K562 (cell line): ENCODE measurements around the gene CYB5D1. TPM values are rescaled to one million over a fixed set of nuclear protein-coding genes. Genes with fewer than 3 reads are reported as not detected.

Experiments
- ATF4 ChIP-seq: fragments of 450-650 bp; formaldehyde crosslinking; IDR thresholded peaks from 2 replicates; pipeline ENCODE4 v1.4.0; 2022; ENCODE audit warnings: mild to moderate bottlenecking, moderate library complexity
- BCLAF1 ChIP-seq, 2 experiments: fragments of 450-650 bp in 1 of 2; IDR thresholded peaks; 2 replicates each; pipeline ENCODE4 v1.6.1; 2011 to 2017; ENCODE audit warnings: low read depth in 2 of 2, antibody characterized with exemption in 1 of 2, borderline replicate concordance in 1 of 2, low read length in 1 of 2, mild to moderate bottlenecking in 1 of 2, mixed read lengths in 1 of 2; ENCODE audit not compliant: control insufficient read depth in 1 of 2
- DDX20 ChIP-seq: fragments of 450-650 bp; IDR thresholded peaks from 2 replicates; pipeline ENCODE4 v1.6.1; 2016; ENCODE audit warnings: missing genetic modification characterization, low read depth, mild to moderate bottlenecking, missing compliant biosample characterization, moderate library complexity
- KAT2B ChIP-seq: IDR thresholded peaks from one replicate; pipeline ENCODE4 v1.6.1; 2012; ENCODE audit warnings: low read depth, mild to moderate bottlenecking, control low read depth, inconsistent platforms, low read length, moderate library complexity
- KDM2B ChIP-seq: fragments of 250-450 bp; sonication (Bioruptor Pico); IDR thresholded peaks from 2 replicates; pipeline ENCODE4 v1.8.0; 2021; ENCODE audit warnings: mild to moderate bottlenecking, moderate library complexity
- RAD21 ChIP-seq, 2 experiments: fragments of 250-450 bp in 1 of 2; fragments of 450-650 bp in 1 of 2; sonication (Bioruptor Pico) in 1 of 2; formaldehyde crosslinking in 1 of 2; IDR thresholded peaks in 1 of 2; conservative IDR thresholded peaks in 1 of 2; 2 replicates each; pipeline versions ENCODE4 v1.4.0 to v1.8.0; 2020 to 2022; ENCODE audit warnings: mild to moderate bottlenecking in 2 of 2, moderate library complexity in 1 of 2
- RB1 ChIP-seq: fragments of 450-650 bp; IDR thresholded peaks from 2 replicates; pipeline ENCODE4 v1.6.1; 2017; ENCODE audit warnings: low read depth, mild to moderate bottlenecking
- SMC3 ChIP-seq: conservative IDR thresholded peaks from 2 replicates; pipeline ENCODE4 v1.6.1; 2011; ENCODE audit warnings: low read depth, low read length, improper control_type of control experiment; ENCODE audit not compliant: insufficient read depth
- SNRNP70 ChIP-seq: fragments of 200-400 bp; formaldehyde crosslinking; optimal IDR thresholded peaks from 2 replicates; pipeline ENCODE3; 2017; ENCODE audit warnings: low read depth, low read length
- TAF7 ChIP-seq: fragments of 450-650 bp; IDR thresholded peaks from 2 replicates; pipeline ENCODE4 v1.6.1; 2016; ENCODE audit warnings: missing genetic modification characterization, missing compliant biosample characterization
- ZFP30 ChIP-seq: fragments of 250-450 bp; sonication (Bioruptor Pico); IDR thresholded peaks from 2 replicates; pipeline ENCODE4 v1.8.0; 2022; ENCODE audit warnings: moderate library complexity, mild to moderate bottlenecking, inconsistent platforms, borderline replicate concordance
- ZNF398 ChIP-seq: fragments of 250-450 bp; sonication (Bioruptor Pico); IDR thresholded peaks from 2 replicates; pipeline ENCODE4 v1.8.0; 2021; ENCODE audit warnings: moderate library complexity, mild to moderate bottlenecking, inconsistent platforms
- ZNF511 ChIP-seq: sonication (generic); formaldehyde crosslinking; IDR thresholded peaks from 2 replicates; pipeline ENCODE4 v1.8.0; 2022; ENCODE audit warnings: mild to moderate bottlenecking, missing genetic modification reagents
- ZNF512 ChIP-seq: IDR thresholded peaks from 2 replicates; pipeline ENCODE4 v1.6.1; 2016; ENCODE audit warnings: missing genetic modification characterization, missing compliant biosample characterization
- ZNF583 ChIP-seq: fragments of 250-450 bp; sonication (Bioruptor Pico); IDR thresholded peaks from 2 replicates; pipeline ENCODE4 v1.4.0; 2020
- ZNF589 ChIP-seq: fragments of 200-800 bp; sonication (Bioruptor generic); IDR thresholded peaks from 2 replicates; pipeline ENCODE4 v1.6.1; 2016; ENCODE audit warnings: low read depth, missing genetic modification characterization, missing compliant biosample characterization
- ZNF778 ChIP-seq: fragments of 450-650 bp; formaldehyde crosslinking; IDR thresholded peaks from 2 replicates; pipeline ENCODE4 v1.4.0; 2020; ENCODE audit warnings: mild to moderate bottlenecking, moderate library complexity
- polyA plus RNA-seq, 8 experiments: library from polyadenylated mRNA; depleted of rRNA in 4 of 8; stranded (reverse) in 5 of 8; unstranded in 3 of 8; fragments of >200 nt; fragmentation: Nextera tagmentation in 2 of 8; fragmentation: Illumina TruSeq in 1 of 8; extraction: Ambion mirVana in 2 of 8; extraction: Trizol in 1 of 8; gene quantifications; 2 replicates each; pipeline versions ENCODE4 v1.2.1 to v1.2.3, GENCODE V29; 2011 to 2014; ENCODE audit warnings: inconsistent platforms in 1 of 8, missing spikeins in 1 of 8
- total RNA-seq, 7 experiments: library from RNA; depleted of rRNA in 6 of 7; stranded (reverse); fragments of >200 nt in 6 of 7; fragmentation: Illumina TruSeq in 2 of 7; extraction: Trizol in 2 of 7; gene quantifications; 2 replicates each; pipeline versions ENCODE4 v1.2.1 to v1.2.3, GENCODE V29; 2011 to 2021; ENCODE audit warnings: low replicate concordance in 1 of 7

The CYB5D1 gene
- total and polyA plus RNA-seq, 9 of the 15 experiments (the other 6 are each of a cell fraction or from before 2014, with no cell fraction given) = 2.4 to 7.9 (median 5.7) TPM

GRCh38 chr17:7856811-7857712, 741 bp upstream of the CYB5D1 start, which contains the start of gene NAA38 (continued):
- TF ChIP-seq BCLAF1 (IDR thresholded peaks at IDR 0.05; ENCODE audit: borderline replicate concordance in 1 of 2, control insufficient read depth in 1 of 2, low read depth in 2 of 2, low read length in 1 of 2) = no peak
- TF ChIP-seq DDX20 (tag) = no peak
- TF ChIP-seq RAD21 (CRISPR knock-in tag; conservative IDR thresholded peaks at IDR 0.05 in 1 of 2, IDR thresholded peaks at IDR 0.05 in 1 of 2) = peak; percentile 36 to 63
- no peak for TF ChIP-seq TAF7
- peak; percentile 28 for TF ChIP-seq KAT2B
- peak; percentile 85; the same call in 1 of the 2 replicates for TF ChIP-seq ZNF511 (CRISPR knock-in tag)
- TF ChIP-seq ZNF589 (CRISPR knock-in tag) = no peak
- TF ChIP-seq KDM2B = 0 out of 2 replicates have a peak, but pooled peaks have one; percentile 65
- no peak for TF ChIP-seq ZNF512
- no peak for TF ChIP-seq ATF4 (CRISPR knock-in tag)
- no peak for TF ChIP-seq ZNF778 (CRISPR knock-in tag)
- no peak for TF ChIP-seq ZFP30 (CRISPR knock-in tag)
- no peak for TF ChIP-seq SNRNP70
- TF ChIP-seq ZNF583 (CRISPR knock-in tag) = no peak
- peak; percentile 67; the same call in 1 of the 2 replicates for TF ChIP-seq RB1
- TF ChIP-seq ZNF398 (CRISPR knock-in tag) = no peak
- TF ChIP-seq SMC3 = 0 out of 2 replicates have a peak, but pooled peaks have one; percentile 4
